Suprapubic skin (tissue), 4 donors: ENCODE results near the gene KLHDC4.

ENCODE experiments used
- EP300 ChIP-seq: sonication (generic); formaldehyde crosslinking; IDR thresholded peaks from one replicate; pipeline ENCODE4 v1.6.1; 2017; ENCODE audit warnings: antibody characterized with exemption
- POLR2A ChIP-seq, 2 donors: fragments of 450-650 bp; IDR thresholded peaks; one replicate each; pipeline ENCODE4 v1.6.1; 2017; ENCODE audit warnings: antibody characterized with exemption in 2 of 2, mild to moderate bottlenecking in 2 of 2, moderate library complexity in 2 of 2
- POLR2AphosphoS5 ChIP-seq, 3 donors: sonication (generic); formaldehyde crosslinking; IDR thresholded peaks; one replicate each; pipeline ENCODE4 v1.6.1; 2017; ENCODE audit warnings: antibody characterized with exemption in 3 of 3
- TF ChIP-seq, protein P1 (sequence below), 2 donors: fragments of 200-600 bp in 1 of 2; fragments of 450-650 bp in 1 of 2; sonication (generic) in 1 of 2; IDR thresholded peaks; one replicate each; pipeline ENCODE4 v1.5.1; 2016 to 2019; ENCODE audit warnings: antibody characterized with exemption in 2 of 2, mild to moderate bottlenecking in 1 of 2, moderate library complexity in 1 of 2

DNA sequence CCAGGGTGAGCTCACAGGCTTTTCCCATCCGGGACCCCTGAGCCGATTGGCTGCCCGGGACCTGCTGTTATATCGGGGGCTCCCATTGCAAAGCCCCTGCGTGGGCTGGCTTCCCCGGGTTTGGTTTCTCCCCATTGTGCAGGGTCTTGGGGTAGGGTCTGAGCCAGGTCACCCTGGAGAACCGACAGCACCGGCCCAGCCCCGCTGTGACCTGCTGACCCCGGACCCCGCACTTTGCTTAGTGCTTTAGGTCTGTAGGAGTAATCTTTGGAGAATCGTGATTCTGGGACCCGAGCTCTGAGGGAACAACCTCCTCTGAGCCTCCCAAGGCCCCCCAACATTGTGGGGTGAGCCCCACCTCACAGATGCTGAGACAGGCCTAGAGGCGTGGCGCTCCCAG, 100.6 kb downstream of the KLHDC4 start:
- TF ChIP-seq POLR2A (IDR thresholded peaks at IDR 0.05) (no peak), POLR2AphosphoS5 (IDR thresholded peaks at IDR 0.05) (no peak), EP300 (no peak)
- TF ChIP-seq, protein P1, sequence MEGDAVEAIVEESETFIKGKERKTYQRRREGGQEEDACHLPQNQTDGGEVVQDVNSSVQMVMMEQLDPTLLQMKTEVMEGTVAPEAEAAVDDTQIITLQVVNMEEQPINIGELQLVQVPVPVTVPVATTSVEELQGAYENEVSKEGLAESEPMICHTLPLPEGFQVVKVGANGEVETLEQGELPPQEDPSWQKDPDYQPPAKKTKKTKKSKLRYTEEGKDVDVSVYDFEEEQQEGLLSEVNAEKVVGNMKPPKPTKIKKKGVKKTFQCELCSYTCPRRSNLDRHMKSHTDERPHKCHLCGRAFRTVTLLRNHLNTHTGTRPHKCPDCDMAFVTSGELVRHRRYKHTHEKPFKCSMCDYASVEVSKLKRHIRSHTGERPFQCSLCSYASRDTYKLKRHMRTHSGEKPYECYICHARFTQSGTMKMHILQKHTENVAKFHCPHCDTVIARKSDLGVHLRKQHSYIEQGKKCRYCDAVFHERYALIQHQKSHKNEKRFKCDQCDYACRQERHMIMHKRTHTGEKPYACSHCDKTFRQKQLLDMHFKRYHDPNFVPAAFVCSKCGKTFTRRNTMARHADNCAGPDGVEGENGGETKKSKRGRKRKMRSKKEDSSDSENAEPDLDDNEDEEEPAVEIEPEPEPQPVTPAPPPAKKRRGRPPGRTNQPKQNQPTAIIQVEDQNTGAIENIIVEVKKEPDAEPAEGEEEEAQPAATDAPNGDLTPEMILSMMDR (IDR thresholded peaks at IDR 0.05): no peak
